HG03565 (cell line): ENCODE data around the gene YAP1.

ENCODE experiments used
- ATAC-seq: cut with Tn5 transposase; IDR thresholded peaks from one replicate; pipeline ENCODE4 v1.9.1; 2021; ENCODE audit warnings: mild to moderate bottlenecking, moderate library complexity; ENCODE audit not compliant: unreplicated experiment

Gene YAP1

DNA sequence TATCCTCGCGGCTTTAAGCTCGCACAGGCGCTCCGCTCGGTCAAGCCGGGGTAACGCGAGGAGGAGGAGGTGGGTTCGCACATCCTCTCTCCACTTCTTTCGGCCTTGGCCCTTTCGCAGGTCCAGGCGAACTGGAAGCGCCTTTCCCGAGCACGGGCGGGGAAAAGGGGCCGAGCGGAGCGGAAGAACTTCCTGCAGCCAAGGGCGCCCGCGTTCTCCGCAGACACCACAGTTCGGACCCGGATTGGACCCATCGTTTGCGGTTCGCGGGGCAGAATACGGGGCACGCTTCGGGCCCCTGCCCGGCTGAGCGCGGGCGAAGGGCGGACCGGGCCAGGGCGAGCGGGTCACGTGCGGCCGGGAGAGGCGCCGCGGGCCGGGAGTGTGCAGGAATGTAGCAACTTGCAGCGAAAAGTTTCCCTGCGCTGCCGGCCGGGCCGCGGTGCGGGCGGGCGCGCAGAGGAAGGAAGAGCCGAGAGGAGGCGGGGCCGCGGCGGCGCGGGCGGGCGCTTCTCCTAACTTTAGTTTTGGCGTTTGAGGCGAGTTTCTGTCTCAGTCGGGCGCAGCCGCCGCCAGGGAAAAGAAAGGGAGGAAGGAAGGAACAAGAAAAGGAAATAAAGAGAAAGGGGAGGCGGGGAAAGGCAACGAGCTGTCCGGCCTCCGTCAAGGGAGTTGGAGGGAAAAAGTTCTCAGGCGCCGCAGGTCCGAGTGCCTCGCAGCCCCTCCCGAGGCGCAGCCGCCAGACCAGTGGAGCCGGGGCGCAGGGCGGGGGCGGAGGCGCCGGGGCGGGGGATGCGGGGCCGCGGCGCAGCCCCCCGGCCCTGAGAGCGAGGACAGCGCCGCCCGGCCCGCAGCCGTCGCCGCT is at the start of gene YAP1:
TSS of gene YAP1 (plus strand) at position 552 of the 865 bp plus-strand sequence. CDS start 402 bp downstream, outside the sequence.
- peak; percentile 82 for ATAC-seq

DNA sequence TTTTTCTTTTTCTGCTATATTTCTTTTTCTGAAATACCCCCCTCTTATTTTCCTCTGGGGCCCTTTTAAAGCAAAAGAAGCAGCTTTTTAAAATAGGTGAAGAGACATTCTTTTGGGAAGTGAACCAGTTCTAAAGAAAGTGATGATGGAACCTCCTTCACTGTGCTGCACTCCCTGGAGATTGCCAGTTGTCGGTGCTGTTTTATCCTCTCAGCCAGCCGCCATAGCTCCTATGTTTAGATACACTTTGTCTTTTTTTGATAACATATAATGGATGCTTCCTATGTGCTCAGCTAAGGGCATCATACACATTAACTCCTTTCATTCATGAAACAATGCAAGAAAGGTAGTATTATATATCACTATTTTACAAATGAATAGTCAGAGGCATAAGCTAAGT is 49.0 kb upstream of the YAP1 start:
- no peak for ATAC-seq

DNA sequence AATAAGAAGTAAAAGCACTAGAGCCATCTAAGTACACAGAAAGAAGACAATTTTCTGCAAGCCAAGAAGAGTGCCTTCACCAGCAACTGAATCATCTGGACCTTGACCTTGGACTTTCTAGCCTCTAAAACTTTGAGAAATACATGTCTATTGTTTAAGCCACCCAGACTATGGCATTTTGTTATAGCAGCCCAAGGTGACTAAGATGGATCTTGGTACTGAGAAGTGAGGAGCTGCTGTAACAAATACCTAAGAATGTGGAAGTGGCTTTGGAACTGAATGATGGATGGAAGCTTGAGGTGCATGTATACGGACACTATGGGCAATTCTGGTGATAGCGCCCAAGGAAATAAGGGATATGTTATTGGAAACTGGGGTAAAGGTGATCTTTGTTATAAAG is 48.1 kb upstream of the YAP1 start:
- no peak for ATAC-seq

DNA sequence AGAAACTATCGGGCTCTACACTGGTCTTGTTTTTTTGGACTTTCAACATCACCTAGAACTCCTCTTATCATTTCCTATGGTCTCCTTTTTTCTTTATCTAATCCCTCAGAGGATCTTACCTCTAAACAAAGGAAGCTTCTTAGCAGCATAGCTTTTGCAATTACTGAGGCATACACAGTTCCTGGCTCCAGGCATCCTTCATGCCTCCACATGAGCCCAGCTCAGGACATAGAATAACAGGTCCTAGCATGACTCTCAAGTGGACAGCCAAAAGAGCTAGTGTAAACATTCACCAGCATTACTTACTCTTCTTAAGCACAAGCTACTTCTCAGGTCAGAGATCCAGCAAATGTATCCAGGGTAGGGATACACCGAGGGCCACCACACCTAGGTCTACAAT is 45.9 kb upstream of the YAP1 start:
- ATAC-seq: no peak

DNA sequence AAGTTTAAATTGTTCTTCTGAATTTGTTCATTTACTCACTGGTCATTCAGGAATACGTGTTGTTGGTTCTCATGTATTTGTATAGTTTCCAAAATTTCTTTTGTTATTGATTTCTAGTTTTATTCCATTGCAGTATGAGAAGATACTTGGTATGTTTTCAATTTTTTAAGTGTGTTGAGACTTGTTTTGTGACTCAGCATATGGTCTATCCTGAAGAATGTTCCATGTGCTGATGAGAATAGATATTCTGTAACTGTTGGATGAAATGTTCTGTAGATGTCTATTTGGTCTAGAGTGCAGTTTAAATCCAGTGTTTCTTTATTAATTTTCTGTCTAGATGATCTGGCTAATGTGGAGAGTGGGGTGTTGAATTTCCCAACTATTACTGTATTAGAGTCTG is 39.5 kb upstream of the YAP1 start:
- ATAC-seq: no peak

DNA sequence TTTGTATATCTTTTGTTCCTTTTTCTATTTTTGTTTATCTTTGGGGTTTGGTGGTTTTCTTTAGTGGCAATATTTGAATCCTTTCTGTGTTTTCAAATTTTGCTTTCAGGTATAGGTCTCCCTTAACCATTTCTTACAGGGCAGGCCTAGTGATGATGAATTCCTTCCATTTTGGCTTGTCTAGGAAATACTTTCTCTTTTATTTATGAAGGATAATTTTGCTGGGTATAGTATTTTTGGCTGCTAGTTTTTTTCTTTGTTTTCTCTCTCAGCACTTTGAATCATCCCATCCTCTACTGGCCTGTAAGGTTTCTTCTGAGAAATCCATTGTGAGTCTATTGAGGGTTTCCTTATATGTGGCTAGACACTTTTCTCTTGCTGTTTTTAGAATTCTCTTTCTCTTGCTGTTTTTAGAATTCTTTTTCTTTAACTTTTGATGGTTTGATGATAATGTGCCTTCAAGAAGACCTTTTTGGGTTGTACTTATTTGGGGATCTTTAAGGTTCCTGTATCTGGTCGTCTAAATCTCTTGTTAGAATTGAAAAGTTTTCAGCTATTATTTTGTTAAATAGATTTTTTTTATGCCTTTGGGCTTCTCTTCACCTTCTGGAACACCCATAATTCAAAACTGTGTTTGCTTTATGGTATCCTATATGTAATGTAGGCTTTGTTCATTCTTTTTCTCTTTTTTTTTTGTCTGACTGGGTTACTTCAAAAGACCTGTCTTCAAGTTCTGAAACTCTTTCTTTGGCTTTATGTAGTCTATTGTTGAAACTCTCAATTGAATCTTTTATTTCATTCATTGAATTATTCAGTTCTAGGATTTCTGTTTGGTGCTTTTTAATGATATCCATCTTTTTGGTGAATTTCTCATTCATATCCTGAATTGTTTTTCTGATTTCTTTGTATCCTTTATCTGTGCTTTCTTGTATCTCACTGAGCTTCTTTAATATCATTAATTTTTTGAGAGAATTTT is 38.5 kb upstream of the YAP1 start:
- ATAC-seq: no peak

DNA sequence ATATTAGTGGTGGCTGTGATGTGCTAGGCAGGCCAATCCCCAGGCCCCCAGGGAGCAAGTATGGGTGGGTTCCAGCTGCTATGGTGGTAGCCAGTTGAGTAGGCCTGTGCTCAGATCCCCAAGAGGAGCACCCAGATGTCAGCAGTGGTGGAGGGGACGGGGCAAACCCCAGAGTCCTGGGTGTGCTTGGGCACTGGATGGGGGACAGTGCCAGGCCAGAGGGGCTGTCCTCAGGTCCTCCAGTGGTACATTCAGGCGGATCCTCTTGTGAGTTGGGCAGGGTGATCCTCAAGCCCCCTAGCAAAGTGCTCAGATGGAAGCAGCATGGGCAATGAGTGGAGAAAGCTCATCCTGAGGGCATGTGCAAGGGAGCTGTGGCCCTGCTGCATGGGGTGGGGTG is 37.0 kb upstream of the YAP1 start:
- no peak for ATAC-seq

DNA sequence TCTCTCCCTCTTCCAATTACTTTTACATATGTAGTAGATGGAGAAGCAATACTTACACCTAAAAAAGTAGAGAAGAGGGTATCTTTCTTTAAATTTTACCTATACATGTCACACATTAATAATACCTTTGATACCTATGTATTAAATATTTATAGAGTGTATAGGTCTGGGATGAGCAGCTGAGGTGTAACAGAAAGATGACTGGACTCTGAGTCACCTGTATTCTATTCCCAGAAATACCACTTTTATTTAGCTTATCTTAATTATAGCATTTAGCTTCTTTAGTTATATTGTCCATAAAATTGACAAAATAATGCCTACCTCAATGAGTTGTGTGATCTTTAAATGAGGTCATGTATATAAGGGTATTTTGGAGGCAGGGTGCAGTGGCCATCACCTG is 30.6 kb upstream of the YAP1 start:
- no peak for ATAC-seq

DNA sequence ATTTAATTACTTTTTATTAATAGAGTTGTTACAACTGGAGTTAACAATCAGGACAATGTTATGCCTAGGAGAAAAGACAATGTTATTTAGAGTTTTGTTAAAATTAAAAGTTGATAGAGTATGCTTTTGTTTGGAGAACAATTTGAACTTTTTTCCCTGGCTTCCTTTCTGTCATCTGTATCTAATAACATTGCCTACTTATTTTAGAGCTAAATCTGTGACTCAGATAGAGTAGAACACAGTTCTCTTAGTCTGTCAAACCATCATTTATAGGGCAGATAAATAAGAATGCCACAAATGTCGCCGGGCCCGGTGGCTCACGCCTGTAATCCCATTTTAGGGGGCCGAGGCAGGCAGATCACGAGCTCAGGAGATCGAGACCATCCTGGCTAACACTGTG is 28.9 kb upstream of the YAP1 start:
- no peak for ATAC-seq

DNA sequence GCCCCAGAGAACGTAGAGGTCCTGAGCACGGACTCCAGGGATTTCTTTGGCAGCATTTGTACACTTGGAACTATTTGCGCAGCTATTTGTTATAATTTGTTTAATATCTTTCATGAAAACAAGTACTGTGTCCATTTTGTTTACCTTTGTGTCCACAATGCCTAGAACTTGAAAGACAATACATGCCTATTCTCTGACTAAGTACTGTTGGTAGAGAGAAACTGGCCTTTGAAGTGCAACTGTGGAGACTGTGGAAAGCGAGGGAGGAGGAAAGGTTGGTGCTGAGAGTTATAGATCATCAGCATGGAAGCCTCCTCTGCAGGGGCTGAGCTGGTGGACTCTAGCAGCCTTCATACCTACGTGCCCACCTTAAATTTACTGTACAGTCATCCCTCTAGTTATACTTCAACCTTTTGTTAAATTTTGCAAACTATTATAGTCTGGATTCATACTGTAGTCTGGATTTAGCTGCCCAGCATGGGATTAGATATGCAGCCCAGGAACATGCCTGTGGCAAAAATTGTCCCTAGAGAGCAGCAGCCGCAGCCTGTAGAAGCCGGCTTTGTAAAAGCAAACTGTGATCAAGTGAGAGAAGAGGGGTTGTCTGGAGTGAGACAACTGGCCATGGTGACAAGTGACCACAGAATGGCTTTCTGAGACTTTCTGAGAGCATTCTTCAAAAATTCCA is 24.2 kb upstream of the YAP1 start:
- ATAC-seq: no peak

DNA sequence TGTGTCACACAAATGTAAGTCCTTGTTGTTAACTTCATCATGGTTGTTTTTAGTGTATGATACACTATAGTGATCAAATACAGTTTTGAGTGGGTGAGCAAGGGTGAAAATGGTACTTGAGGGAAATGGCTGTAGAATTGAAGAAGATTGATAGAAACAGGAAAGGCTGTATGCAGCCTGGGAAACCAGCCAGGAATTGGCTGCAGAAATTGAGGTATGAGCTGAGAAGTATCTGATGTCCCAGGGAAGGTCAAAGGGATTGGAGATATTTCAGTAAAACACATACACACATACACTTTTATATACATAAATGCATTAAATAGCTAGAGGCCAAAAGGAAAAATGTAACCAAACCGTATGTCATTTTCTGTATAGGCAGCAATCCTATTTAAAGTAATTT is 13.1 kb upstream of the YAP1 start:
- ATAC-seq: no peak

DNA sequence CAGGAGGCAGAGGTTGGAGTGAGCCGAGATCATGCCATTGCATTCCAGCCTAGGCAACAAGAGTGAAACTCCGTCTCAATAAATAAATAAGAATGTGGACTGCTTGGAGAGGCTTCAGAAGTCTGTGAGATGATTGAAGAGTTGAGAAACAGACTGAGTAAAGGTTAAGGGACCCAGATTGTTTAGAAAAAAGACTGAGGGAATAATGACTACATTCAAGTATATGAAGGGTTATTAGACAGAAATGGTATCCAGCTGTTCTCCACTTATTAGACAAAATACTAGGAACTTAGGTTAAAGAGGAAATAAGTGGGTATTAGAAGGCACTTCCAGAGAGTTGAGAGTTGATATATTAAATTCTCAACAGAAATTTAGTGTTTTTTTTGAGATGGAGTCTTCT is 10.5 kb upstream of the YAP1 start:
- no peak for ATAC-seq

DNA sequence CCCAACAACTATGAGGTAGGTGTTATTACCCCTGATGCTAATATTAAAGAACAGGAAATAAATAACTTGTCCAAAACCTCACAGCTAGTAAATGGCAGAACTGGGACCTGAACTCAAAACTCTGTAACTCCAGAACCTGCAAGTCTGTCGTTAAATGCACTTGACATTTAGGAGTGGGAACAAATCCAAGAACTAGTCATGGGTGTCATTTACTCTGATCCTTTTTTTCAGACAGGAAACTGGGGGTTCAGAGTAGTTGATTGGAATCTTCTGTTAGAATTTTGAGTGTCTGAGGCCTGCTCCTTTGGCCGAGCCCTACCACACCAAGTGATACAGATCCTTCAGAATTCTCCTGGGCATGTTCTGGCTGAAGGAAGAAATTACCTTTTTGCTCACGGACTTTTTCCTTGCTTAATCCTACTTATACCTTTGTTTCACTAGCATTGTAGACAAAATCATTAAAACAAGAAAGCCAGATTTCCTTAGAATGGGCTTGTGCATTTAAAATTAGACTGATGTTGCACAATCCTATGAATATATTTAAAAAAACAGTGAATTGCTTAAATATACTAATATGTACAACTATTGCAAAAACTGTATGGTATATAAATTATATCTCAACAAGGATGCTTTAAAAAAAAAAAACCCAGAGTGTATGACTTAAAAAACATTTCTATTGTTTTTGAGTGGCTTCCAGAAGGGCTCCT is 1.4 kb upstream of the YAP1 start:
- no peak for ATAC-seq

DNA sequence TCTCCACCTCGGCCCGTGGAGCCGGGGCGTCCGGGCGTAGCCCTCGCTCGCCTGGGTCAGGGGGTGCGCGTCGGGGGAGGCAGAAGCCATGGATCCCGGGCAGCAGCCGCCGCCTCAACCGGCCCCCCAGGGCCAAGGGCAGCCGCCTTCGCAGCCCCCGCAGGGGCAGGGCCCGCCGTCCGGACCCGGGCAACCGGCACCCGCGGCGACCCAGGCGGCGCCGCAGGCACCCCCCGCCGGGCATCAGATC is 439 bp downstream of the YAP1 start:
- no peak for ATAC-seq

DNA sequence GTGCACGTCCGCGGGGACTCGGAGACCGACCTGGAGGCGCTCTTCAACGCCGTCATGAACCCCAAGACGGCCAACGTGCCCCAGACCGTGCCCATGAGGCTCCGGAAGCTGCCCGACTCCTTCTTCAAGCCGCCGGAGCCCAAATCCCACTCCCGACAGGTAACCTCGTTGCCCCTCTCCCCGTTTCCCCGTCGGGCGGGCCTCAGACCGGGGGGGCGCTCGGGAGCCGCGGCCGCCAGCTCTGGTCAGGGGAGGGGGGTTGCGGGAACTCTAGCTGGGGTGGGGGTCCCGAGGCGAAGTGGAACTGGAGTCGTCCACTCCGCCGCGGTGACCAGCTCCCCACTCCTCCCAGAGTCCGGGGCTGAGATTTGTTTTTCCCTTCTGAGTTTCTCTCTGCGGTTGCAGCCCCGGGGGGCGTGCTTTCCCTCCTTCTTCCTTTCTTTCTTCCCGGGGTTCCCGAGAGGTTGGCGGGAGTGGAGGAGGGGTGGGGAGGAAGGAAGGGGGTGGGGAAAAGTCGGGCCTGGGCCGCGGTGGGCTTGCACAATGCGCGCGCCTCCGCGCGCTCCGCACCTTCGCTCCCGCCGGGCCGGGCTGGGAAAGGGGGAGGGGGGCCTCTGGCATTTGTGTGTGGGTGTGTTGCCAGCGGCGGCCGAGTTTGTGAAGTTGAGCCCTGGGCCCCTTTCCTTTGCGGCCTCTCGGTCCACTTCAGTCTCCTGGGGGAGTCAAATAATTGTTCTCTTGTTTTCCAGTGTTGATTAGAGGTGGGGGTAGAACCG is 952 bp downstream of the YAP1 start:
- ATAC-seq: no peak

DNA sequence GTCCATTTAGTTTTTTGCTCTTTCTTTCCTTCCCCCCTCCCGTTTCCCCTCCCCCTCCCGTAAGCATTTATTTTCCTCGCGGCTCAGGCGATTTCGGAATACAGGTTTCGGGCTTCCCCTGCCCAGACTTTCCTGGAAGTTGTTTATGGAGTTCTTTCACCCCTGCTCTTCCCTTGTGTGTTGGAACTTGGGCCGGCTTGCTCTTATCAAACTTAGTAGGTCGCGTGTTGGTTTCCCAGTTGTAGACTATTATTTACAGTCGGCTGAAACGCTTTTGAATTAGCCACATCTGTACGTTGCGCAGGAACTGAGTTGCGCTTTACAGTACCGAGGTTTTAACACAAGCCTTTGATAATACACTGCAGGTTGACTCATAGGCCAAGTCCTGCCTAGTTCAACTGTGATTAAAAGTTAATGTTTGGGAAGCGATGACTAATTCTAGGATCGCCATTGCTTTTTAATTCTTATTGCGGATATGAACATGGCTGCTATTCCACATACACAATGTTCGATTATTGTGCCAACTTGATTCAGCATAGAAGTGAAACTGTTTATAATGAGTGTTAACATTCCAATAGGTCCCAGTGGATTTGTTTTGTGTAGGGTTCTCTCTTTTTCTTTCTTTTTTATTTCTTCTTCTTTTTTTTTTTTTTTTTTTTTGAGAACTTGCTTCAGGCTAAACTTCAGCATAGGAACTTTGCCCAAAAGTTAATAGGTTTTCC is 1.7 kb downstream of the YAP1 start:
- no peak for ATAC-seq

DNA sequence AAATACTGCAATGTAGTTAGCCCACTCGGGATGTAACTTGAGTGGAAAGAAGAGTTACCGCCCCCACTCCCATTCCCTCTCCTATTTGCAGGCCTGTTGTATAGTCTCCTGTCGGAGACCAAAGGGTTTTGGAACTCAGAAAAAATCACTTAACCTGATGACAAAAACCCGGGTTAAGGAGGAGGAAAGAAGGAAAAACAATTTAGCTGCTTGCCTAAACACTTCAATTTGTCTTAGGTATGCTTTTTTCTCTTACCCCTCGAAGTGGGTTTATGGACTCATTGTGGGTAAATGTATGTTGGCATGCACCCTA is 2.2 kb downstream of the YAP1 start:
- no peak for ATAC-seq

DNA sequence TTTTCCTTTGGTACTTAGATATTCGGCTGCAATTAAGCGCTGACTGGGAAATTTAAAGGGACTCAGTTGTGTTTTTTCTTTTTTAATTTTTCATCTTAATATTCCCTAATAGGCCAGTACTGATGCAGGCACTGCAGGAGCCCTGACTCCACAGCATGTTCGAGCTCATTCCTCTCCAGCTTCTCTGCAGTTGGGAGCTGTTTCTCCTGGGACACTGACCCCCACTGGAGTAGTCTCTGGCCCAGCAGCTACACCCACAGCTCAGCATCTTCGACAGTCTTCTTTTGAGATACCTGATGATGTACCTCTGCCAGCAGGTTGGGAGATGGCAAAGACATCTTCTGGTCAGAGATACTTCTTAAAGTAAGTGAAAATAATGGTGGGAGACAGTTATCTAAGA is 3.8 kb downstream of the YAP1 start:
- ATAC-seq: no peak

DNA sequence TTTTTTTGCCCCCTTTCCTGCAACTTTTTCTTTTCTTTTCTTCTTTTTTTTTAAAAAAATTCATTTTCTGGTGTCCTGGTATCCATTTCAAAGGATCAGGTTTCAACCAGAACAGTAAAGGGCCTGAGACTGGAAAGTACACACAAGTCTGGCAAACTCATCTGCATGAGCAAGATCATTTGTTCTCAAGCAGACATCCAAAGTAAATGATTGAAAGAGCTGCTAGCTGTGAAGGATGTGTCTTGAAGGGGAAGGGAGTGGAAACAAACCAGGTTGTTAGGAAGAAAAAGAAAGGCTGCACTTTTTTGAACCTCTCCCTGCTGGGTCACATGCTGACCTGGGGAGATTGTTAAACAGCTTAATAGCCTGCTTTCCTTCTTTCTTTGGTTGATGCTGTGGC is 5.3 kb downstream of the YAP1 start:
- ATAC-seq: no peak
